ENCODE data around the gene DGAT2L6.
"Not testable (repeated sequence)": the region's sequence is repeated elsewhere in the genome, so short reads cannot be mapped to it uniquely, and the experiment has no call there.

The DGAT2L6 gene

GRCh38 chrX:70243601-70244000 lies 66.3 kb downstream of the DGAT2L6 start:
- H4K8ac ChIP-seq (ENCODE audit: low read length); H3K36me3 ChIP-seq (ENCODE audit: control insufficient read depth in 1 of 2, insufficient read depth in 2 of 2, low read depth in 1 of 2, low read length in 2 of 2); H3K27ac ChIP-seq (ENCODE audit: low read length, poor library complexity, severe bottlenecking); H3K4ac ChIP-seq (ENCODE audit: low read depth in 1 of 2, low read length in 2 of 2); H3K4me3 ChIP-seq (ENCODE audit: insufficient read depth in 1 of 2, low read depth in 1 of 2, low read length in 2 of 2); H2BK12ac ChIP-seq (ENCODE audit: low read length in 2 of 2); H3K23ac ChIP-seq (ENCODE audit: low read length in 2 of 2); H4K91ac ChIP-seq (ENCODE audit: low read length); H3K18ac ChIP-seq (ENCODE audit: low read depth in 1 of 2, low read length in 2 of 2); H3K4me2 ChIP-seq (ENCODE audit: low read length, poor library complexity, severe bottlenecking); H2AK5ac ChIP-seq (ENCODE audit: low read length, severe bottlenecking); H2BK120ac ChIP-seq (ENCODE audit: low read depth, low read length); H2AFZ ChIP-seq (ENCODE audit: low read depth, low read length); H3K79me1 ChIP-seq (replicated peaks; ENCODE audit: low read length, poor library complexity, severe bottlenecking); H3K4me1 ChIP-seq (ENCODE audit: control insufficient read depth, insufficient read depth, low read depth, low read length); H3K9me3 ChIP-seq (ENCODE audit: control insufficient read depth, low read length); DNase-seq; H3K14ac ChIP-seq (ENCODE audit: low read length in 2 of 2); H3K9ac ChIP-seq (ENCODE audit: low read length); H2BK5ac ChIP-seq (ENCODE audit: low read depth, low read length, poor library complexity, severe bottlenecking); H2BK15ac ChIP-seq (ENCODE audit: low read depth, poor library complexity, severe bottlenecking): not testable (repeated sequence)
- WGBS: 43% methylated on average over 4 of the region's 5 CpGs
- peaks cover 0 to 25% of the 10 kb centered on the region in 2 experiments for H3K27me3 ChIP-seq (ENCODE audit: control insufficient read depth in 1 of 2, insufficient read depth in 1 of 2, low read length in 2 of 2)

DNA sequence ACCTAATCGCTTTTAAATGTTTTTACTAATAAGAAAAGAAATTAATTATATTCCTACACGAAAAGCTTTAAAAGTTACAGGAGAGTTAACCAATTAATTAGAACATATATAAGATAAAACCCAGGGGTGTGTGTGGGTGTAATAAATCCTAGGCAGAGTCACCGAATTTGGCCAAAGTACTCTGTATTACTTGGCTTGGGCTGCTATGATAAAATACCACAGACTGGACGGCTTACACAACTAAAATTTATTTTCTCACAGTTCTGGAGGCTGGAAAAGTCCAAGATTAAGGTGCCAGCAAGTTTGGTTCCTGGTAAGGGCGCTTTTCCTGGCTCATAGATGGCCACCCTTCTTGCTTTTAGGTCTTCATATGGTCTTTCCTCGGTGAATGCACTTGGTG lies 67.6 kb downstream of the DGAT2L6 start:
- Histone ChIP-seq H2BK5ac (ENCODE audit: low read depth, low read length, poor library complexity, severe bottlenecking) (no peak overlapping the region), H3K4me3 (ENCODE audit: insufficient read depth in 1 of 2, low read depth in 1 of 2, low read length in 2 of 2) (no peak overlapping the region), H2AFZ (ENCODE audit: low read depth, low read length) (no peak overlapping the region), H3K18ac (ENCODE audit: low read depth in 1 of 2, low read length in 2 of 2) (no peak overlapping the region), H4K91ac (ENCODE audit: low read length) (no peak overlapping the region), H3K27me3 (ENCODE audit: control insufficient read depth in 1 of 2, insufficient read depth in 1 of 2, low read length in 2 of 2) (peaks cover 0 to 16% of the 10 kb centered on the region in 2 experiments), H3K4me1 (ENCODE audit: control insufficient read depth, insufficient read depth, low read depth, low read length) (no peaks in the 10 kb centered on the region), H3K9me3 (ENCODE audit: control insufficient read depth, low read length) (no peaks in the 10 kb centered on the region), H3K27ac (ENCODE audit: low read length, poor library complexity, severe bottlenecking) (no peak overlapping the region), H2BK120ac (ENCODE audit: low read depth, low read length) (no peak overlapping the region), H3K23ac (ENCODE audit: low read length in 2 of 2) (no peak overlapping the region), H2BK15ac (ENCODE audit: low read depth, poor library complexity, severe bottlenecking) (no peak overlapping the region), H3K4me2 (ENCODE audit: low read length, poor library complexity, severe bottlenecking) (no peak overlapping the region), H4K8ac (ENCODE audit: low read length) (no peak overlapping the region), H2AK5ac (ENCODE audit: low read length, severe bottlenecking) (no peak overlapping the region), H3K36me3 (ENCODE audit: control insufficient read depth in 1 of 2, insufficient read depth in 2 of 2, low read depth in 1 of 2, low read length in 2 of 2) (no peaks in the 10 kb centered on the region), H3K79me1 (replicated peaks; ENCODE audit: low read length, poor library complexity, severe bottlenecking) (no peaks in the 10 kb centered on the region), H2BK12ac (ENCODE audit: low read length in 2 of 2) (no peak overlapping the region), H3K9ac (ENCODE audit: low read length) (no peak overlapping the region), H3K14ac (ENCODE audit: low read length in 2 of 2) (no peak overlapping the region), H3K4ac (ENCODE audit: low read depth in 1 of 2, low read length in 2 of 2) (no peak overlapping the region)
- no CpG with 5 or more reads among the region's 6 CpGs for WGBS
- no peak for DNase-seq

DNA sequence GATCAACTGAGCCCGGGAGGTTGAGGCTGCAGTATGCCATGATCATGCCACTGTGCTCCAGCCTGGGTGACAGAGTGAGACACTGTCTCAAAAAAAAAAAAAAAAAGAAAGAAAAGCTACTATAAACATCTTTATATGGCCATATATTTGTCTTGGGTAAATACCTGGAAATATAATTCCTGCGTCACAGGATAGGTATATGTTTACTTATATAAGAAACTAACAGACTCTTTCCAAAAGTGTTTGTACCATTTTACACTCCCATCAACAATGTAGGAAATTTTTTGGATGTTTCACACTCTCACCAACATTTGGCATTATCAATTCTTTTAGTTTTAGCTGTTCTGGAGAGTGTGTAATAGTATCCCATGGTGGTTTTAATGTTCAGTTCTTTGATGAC lies 70.0 kb downstream of the DGAT2L6 start:
- H3K4me1 ChIP-seq (ENCODE audit: control insufficient read depth, insufficient read depth, low read depth, low read length): no peaks in the 10 kb centered on the region
- DNase-seq: no peak
- H2BK120ac ChIP-seq (ENCODE audit: low read depth, low read length): no peak overlapping the region
- H3K27ac ChIP-seq (ENCODE audit: low read length, poor library complexity, severe bottlenecking): no peak overlapping the region
- H3K9me3 ChIP-seq (ENCODE audit: control insufficient read depth, low read length): no peaks in the 10 kb centered on the region
- no peak overlapping the region for H3K4ac ChIP-seq (ENCODE audit: low read depth in 1 of 2, low read length in 2 of 2)
- no peak overlapping the region for H2BK5ac ChIP-seq (ENCODE audit: low read depth, low read length, poor library complexity, severe bottlenecking)
- H2BK15ac ChIP-seq (ENCODE audit: low read depth, poor library complexity, severe bottlenecking): no peak overlapping the region
- WGBS: 100% methylated on average over 1 of the region's 2 CpGs
- H3K36me3 ChIP-seq (ENCODE audit: control insufficient read depth in 1 of 2, insufficient read depth in 2 of 2, low read depth in 1 of 2, low read length in 2 of 2): no peaks in the 10 kb centered on the region
- no peak overlapping the region for H3K14ac ChIP-seq (ENCODE audit: low read length in 2 of 2)
- no peak overlapping the region for H3K4me2 ChIP-seq (ENCODE audit: low read length, poor library complexity, severe bottlenecking)
- no peak overlapping the region for H4K8ac ChIP-seq (ENCODE audit: low read length)
- no peaks in the 10 kb centered on the region for H3K79me1 ChIP-seq (replicated peaks; ENCODE audit: low read length, poor library complexity, severe bottlenecking)
- H2AK5ac ChIP-seq (ENCODE audit: low read length, severe bottlenecking): no peak overlapping the region
- H3K9ac ChIP-seq (ENCODE audit: low read length): no peak overlapping the region
- H3K4me3 ChIP-seq (ENCODE audit: insufficient read depth in 1 of 2, low read depth in 1 of 2, low read length in 2 of 2): no peak overlapping the region
- H4K91ac ChIP-seq (ENCODE audit: low read length): no peak overlapping the region
- no peak overlapping the region for H3K23ac ChIP-seq (ENCODE audit: low read length in 2 of 2)
- no peak overlapping the region for H2BK12ac ChIP-seq (ENCODE audit: low read length in 2 of 2)
- H3K18ac ChIP-seq (ENCODE audit: low read depth in 1 of 2, low read length in 2 of 2): no peak overlapping the region
- H2AFZ ChIP-seq (ENCODE audit: low read depth, low read length): no peak overlapping the region
- peaks cover 0 to 15% of the 10 kb centered on the region in 2 experiments for H3K27me3 ChIP-seq (ENCODE audit: control insufficient read depth in 1 of 2, insufficient read depth in 1 of 2, low read length in 2 of 2)

DNA sequence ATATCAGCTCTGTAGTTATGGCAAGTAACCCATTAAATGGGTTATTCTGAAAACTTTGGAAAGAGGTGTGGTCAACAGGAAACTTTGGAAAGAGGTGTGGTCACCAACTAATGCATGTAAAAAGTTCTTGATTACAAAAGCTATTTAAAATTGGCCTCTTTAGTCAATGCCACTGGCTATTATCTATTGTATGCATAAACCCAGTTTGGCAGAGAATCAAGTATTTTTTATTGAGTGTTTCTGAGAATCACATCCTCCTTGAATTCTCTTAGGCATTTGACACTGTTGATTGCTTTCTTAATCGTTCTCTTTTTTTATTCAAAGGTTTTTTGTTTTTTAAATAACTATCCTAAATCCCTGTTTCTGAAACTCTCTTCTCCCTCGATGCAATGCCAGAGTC lies 75.2 kb downstream of the DGAT2L6 start:
- no peak overlapping the region for H4K91ac ChIP-seq (ENCODE audit: low read length)
- no peak overlapping the region for H3K27ac ChIP-seq (ENCODE audit: low read length, poor library complexity, severe bottlenecking)
- 93% methylated on average over 2 of the region's 2 CpGs for WGBS
- no peak overlapping the region for H2BK5ac ChIP-seq (ENCODE audit: low read depth, low read length, poor library complexity, severe bottlenecking)
- H2BK120ac ChIP-seq (ENCODE audit: low read depth, low read length): no peak overlapping the region
- H4K8ac ChIP-seq (ENCODE audit: low read length): no peak overlapping the region
- H2AFZ ChIP-seq (ENCODE audit: low read depth, low read length): no peak overlapping the region
- H2BK12ac ChIP-seq (ENCODE audit: low read length in 2 of 2): no peak overlapping the region
- H3K23ac ChIP-seq (ENCODE audit: low read length in 2 of 2): no peak overlapping the region
- H3K14ac ChIP-seq (ENCODE audit: low read length in 2 of 2): no peak overlapping the region
- H2BK15ac ChIP-seq (ENCODE audit: low read depth, poor library complexity, severe bottlenecking): no peak overlapping the region
- no peak overlapping the region for H3K4me2 ChIP-seq (ENCODE audit: low read length, poor library complexity, severe bottlenecking)
- H3K4me1 ChIP-seq (ENCODE audit: control insufficient read depth, insufficient read depth, low read depth, low read length): no peaks in the 10 kb centered on the region
- H3K4me3 ChIP-seq (ENCODE audit: insufficient read depth in 1 of 2, low read depth in 1 of 2, low read length in 2 of 2): no peak overlapping the region
- H2AK5ac ChIP-seq (ENCODE audit: low read length, severe bottlenecking): no peak overlapping the region
- H3K79me1 ChIP-seq (replicated peaks; ENCODE audit: low read length, poor library complexity, severe bottlenecking): no peaks in the 10 kb centered on the region
- H3K18ac ChIP-seq (ENCODE audit: low read depth in 1 of 2, low read length in 2 of 2): no peak overlapping the region
- H3K9me3 ChIP-seq (ENCODE audit: control insufficient read depth, low read length): peaks cover 9% of the 10 kb centered on the region
- H3K36me3 ChIP-seq (ENCODE audit: control insufficient read depth in 1 of 2, insufficient read depth in 2 of 2, low read depth in 1 of 2, low read length in 2 of 2): no peaks in the 10 kb centered on the region
- H3K4ac ChIP-seq (ENCODE audit: low read depth in 1 of 2, low read length in 2 of 2): no peak overlapping the region
- no peak for DNase-seq
- H3K9ac ChIP-seq (ENCODE audit: low read length): no peak overlapping the region
- H3K27me3 ChIP-seq (ENCODE audit: control insufficient read depth in 1 of 2, insufficient read depth in 1 of 2, low read length in 2 of 2): peaks cover 0 to 20% of the 10 kb centered on the region in 2 experiments

All from mesenchymal stem cell (in vitro differentiated cells and primary cell).